Mesenchymal stem cell (in vitro differentiated cells and primary cell): Measurements from ENCODE around the gene COL15A1.
"Not testable (repeated sequence)": the region's sequence is repeated elsewhere in the genome, so short reads cannot be mapped to it uniquely, and the experiment has no call there.

ENCODE experiments used
- DNase-seq: peaks from one replicate; pipeline ENCODE4 v3.0.0-alpha.2; 2013
- H2AFZ ChIP-seq: one replicate; pipeline ENCODE4 v1.6.1; 2013; ENCODE audit warnings: low read depth, mild to moderate bottlenecking, control low read depth, inconsistent platforms, low read length, moderate library complexity
- H2AK5ac ChIP-seq: 2 replicates; pipeline ENCODE4 v1.6.1; 2013; ENCODE audit warnings: low read length, moderate library complexity, mild to moderate bottlenecking, inconsistent platforms; ENCODE audit not compliant: severe bottlenecking
- H2BK120ac ChIP-seq: one replicate; pipeline ENCODE4 v1.6.1; 2013; ENCODE audit warnings: low read depth, mild to moderate bottlenecking, inconsistent platforms, low read length, moderate library complexity
- H2BK12ac ChIP-seq, 2 experiments: one replicate each; pipeline ENCODE4 v1.6.1; 2013; ENCODE audit warnings: inconsistent platforms in 2 of 2, low read length in 2 of 2, mild to moderate bottlenecking in 2 of 2, moderate library complexity in 2 of 2, control low read depth in 1 of 2
- H2BK15ac ChIP-seq: one replicate; pipeline ENCODE4 v1.6.1; 2013; ENCODE audit warnings: mild to moderate bottlenecking, low read depth, inconsistent platforms; ENCODE audit not compliant: poor library complexity, severe bottlenecking
- H2BK5ac ChIP-seq: 2 replicates; pipeline ENCODE4 v1.6.1; 2013; ENCODE audit warnings: low read depth, mild to moderate bottlenecking, low read length, control low read depth, inconsistent platforms; ENCODE audit not compliant: poor library complexity, severe bottlenecking
- H3K14ac ChIP-seq, 2 experiments: one replicate each; pipeline ENCODE4 v1.6.1; 2013; ENCODE audit warnings: inconsistent platforms in 2 of 2, low read length in 2 of 2, control low read depth in 1 of 2, mild to moderate bottlenecking in 1 of 2, moderate library complexity in 1 of 2
- H3K18ac ChIP-seq, 2 experiments: one replicate each; pipeline ENCODE4 v1.6.1; 2013; ENCODE audit warnings: inconsistent platforms in 2 of 2, low read length in 2 of 2, control low read depth in 1 of 2, low read depth in 1 of 2, mild to moderate bottlenecking in 1 of 2
- H3K23ac ChIP-seq, 2 experiments: one replicate each; pipeline ENCODE4 v1.6.1; 2013; ENCODE audit warnings: inconsistent platforms in 2 of 2, low read length in 2 of 2, mild to moderate bottlenecking in 2 of 2, moderate library complexity in 2 of 2, control low read depth in 1 of 2
- H3K27ac ChIP-seq: 2 replicates; pipeline ENCODE4 v1.5.1; 2013; ENCODE audit warnings: mild to moderate bottlenecking, moderate library complexity, low read length, control low read depth, inconsistent platforms; ENCODE audit not compliant: poor library complexity, severe bottlenecking
- H3K27me3 ChIP-seq, 2 experiments: 2 replicates each; pipeline versions ENCODE4 v1.6.1 to v1.7.0; 2013; ENCODE audit warnings: low read length in 2 of 2, mild to moderate bottlenecking in 2 of 2, moderate library complexity in 2 of 2, control low read depth in 1 of 2, inconsistent platforms in 1 of 2; ENCODE audit not compliant: control insufficient read depth in 1 of 2, insufficient read depth in 1 of 2
- H3K36me3 ChIP-seq, 2 experiments: 2 replicates each; pipeline versions ENCODE4 v1.6.1 to v1.7.0; 2013; ENCODE audit warnings: low read length in 2 of 2, control low read depth in 1 of 2, inconsistent platforms in 1 of 2, low read depth in 1 of 2, mild to moderate bottlenecking in 1 of 2; ENCODE audit not compliant: insufficient read depth in 2 of 2, control insufficient read depth in 1 of 2
- H3K4ac ChIP-seq, 2 experiments: one replicate each; pipeline ENCODE4 v1.6.1; 2013; ENCODE audit warnings: inconsistent platforms in 2 of 2, low read length in 2 of 2, mild to moderate bottlenecking in 2 of 2, moderate library complexity in 2 of 2, control low read depth in 1 of 2, low read depth in 1 of 2
- H3K4me1 ChIP-seq: 2 replicates; pipeline ENCODE4 v1.6.1; 2013; ENCODE audit warnings: low read depth, low read length, control low read depth; ENCODE audit not compliant: control insufficient read depth, insufficient read depth
- H3K4me2 ChIP-seq: 2 replicates; pipeline ENCODE4 v1.6.1; 2013; ENCODE audit warnings: low read length, mild to moderate bottlenecking, inconsistent platforms; ENCODE audit not compliant: poor library complexity, severe bottlenecking
- H3K4me3 ChIP-seq, 2 experiments: 2 replicates each; pipeline versions ENCODE4 v1.5.1 to v1.7.0; 2013; ENCODE audit warnings: low read length in 2 of 2, mild to moderate bottlenecking in 2 of 2, control low read depth in 1 of 2, low read depth in 1 of 2; ENCODE audit not compliant: insufficient read depth in 1 of 2
- H3K79me1 ChIP-seq: replicated peaks from 2 replicates; pipeline ENCODE4 v1.6.1; 2013; ENCODE audit warnings: mild to moderate bottlenecking, control low read depth, low read length, inconsistent platforms; ENCODE audit not compliant: poor library complexity, severe bottlenecking
- H3K9ac ChIP-seq: 2 replicates; pipeline ENCODE4 v1.7.0; 2013; ENCODE audit warnings: mild to moderate bottlenecking, low read length, moderate library complexity
- H3K9me3 ChIP-seq: 2 replicates; pipeline ENCODE4 v1.7.0; 2013; ENCODE audit warnings: mild to moderate bottlenecking, low read length; ENCODE audit not compliant: control insufficient read depth
- H4K8ac ChIP-seq: one replicate; pipeline ENCODE4 v1.6.1; 2013; ENCODE audit warnings: inconsistent platforms, mild to moderate bottlenecking, low read length, moderate library complexity
- H4K91ac ChIP-seq: one replicate; pipeline ENCODE4 v1.6.1; 2013; ENCODE audit warnings: mild to moderate bottlenecking, low read length, inconsistent platforms
- WGBS: methylation state at CpG from one replicate; pipeline ENCODE4 v1.1.7; 2013; ENCODE audit warnings: mixed read lengths; 5-methylcytosine and 5-hydroxymethylcytosine counted together

Gene COL15A1

DNA sequence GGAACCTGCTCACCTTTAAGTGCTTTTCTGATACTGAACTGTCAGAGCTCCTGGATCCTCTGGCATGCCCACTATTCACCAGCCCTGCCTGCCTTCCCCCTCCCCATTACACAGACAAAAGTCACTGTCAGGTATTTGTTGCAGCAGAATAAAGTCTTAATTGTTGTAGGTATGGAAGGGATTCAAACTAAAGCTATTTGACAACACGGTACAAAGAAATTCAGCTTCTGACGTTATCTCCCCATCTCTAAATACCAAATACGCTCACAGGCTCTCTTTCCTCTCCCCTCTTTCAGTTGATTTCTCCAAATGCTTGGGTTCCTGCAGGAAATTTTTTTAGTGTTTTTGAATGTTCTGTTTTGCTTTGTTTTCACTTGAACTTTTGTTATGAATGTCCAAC is 151.9 kb downstream of the COL15A1 start:
- Histone ChIP-seq H4K91ac (peak overlapping the region; percentile 2), H3K36me3 (no peaks in the 10 kb centered on the region), H2AK5ac (no peak overlapping the region), H3K4me2 (no peak overlapping the region), H2BK120ac (no peak overlapping the region), H2BK15ac (no peak overlapping the region), H3K79me1 (no peaks in the 10 kb centered on the region), H3K27ac (no peak overlapping the region), H3K27me3 (peaks cover 0 to 24% of the 10 kb centered on the region in 2 experiments), H2AFZ (no peak overlapping the region), H3K4me1 (no peaks in the 10 kb centered on the region), H3K4me3 (no peak overlapping the region), H3K9me3 (peaks cover 4% of the 10 kb centered on the region), H3K4ac (no peak overlapping the region), H2BK5ac (no peak overlapping the region), H4K8ac (peak overlapping the region; percentile 48), H3K23ac (no peak overlapping the region), H3K18ac (no peak overlapping the region), H3K14ac (no peak overlapping the region), H3K9ac (no peak overlapping the region), H2BK12ac (no peak overlapping the region)
- DNase-seq: no peak
- WGBS: no CpG with 5 or more reads among the region's 3 CpGs

DNA sequence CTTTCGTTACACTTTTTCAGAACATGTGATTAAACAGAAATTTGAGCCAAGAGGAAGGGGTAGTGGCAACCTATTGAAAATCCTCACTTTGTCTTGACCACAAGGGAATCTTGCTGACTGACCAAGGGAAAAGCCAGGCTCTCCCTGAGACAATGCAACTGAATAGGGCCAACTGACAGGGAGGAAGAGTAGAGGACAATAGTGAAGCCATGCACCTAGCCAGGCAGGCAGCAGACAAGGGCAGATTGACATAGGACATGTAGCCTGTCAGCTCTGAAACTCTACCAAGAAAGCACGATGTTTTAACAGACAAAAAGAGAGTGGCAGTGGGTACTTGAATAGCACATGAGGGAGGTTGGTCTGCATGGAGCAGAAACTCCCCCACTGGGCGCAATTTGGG is 152.7 kb downstream of the COL15A1 start:
- Histone ChIP-seq H3K4me3 (no peak overlapping the region), H2AK5ac (no peak overlapping the region), H2BK120ac (no peak overlapping the region), H3K36me3 (no peaks in the 10 kb centered on the region), H3K23ac (no peak overlapping the region), H3K79me1 (no peaks in the 10 kb centered on the region), H3K4me1 (no peaks in the 10 kb centered on the region), H2BK12ac (no peak overlapping the region), H2BK15ac (no peak overlapping the region), H3K27me3 (peaks cover 0 to 24% of the 10 kb centered on the region in 2 experiments), H4K8ac (no peak overlapping the region), H2BK5ac (no peak overlapping the region), H3K9ac (no peak overlapping the region), H3K14ac (no peak overlapping the region), H2AFZ (peak overlapping the region; percentile 74), H4K91ac (no peak overlapping the region), H3K4ac (no peak overlapping the region), H3K4me2 (no peak overlapping the region), H3K27ac (no peak overlapping the region), H3K9me3 (peaks cover 4% of the 10 kb centered on the region), H3K18ac (peak overlapping the region in 1 of 2 experiments; percentile 35)
- 97% methylated on average over 3 of the region's 3 CpGs for WGBS
- DNase-seq: no peak

DNA sequence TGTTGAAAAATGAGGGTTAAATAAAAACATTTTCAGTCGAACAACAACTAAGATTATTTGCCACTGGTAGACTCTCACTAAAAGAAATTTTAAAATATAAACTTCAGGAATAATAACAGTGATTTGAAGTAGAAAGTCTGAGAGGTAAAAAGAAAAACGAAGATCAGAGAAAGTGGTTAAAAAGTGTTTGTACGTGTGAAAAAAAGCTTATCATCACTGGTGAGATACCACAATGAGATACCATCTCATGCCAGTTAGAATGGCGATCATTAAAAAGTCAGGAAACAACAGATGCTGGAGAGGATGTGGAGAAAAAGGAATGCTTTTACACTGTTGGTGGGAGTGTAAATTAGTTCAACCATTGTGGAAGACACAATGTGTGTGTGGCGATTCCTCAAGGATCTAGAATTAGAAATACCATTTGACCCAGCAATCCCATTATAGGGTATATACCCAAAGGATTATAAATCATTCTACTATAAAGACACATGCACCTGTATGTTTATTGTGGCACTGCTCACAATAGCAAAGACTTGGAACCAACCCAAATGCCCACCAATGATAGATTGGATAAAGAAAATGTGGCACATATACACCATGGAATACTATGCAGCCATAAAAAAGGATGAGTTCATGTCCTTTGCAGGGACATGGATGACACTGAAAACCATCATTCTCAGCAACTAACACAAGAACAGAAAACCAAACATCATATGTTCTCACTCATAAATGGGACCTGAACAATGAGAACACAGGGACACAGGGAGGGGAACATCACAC is 156.3 kb downstream of the COL15A1 start:
- H3K27ac ChIP-seq, H2BK15ac ChIP-seq, H4K91ac ChIP-seq, H3K9ac ChIP-seq, H3K36me3 ChIP-seq, H2BK120ac ChIP-seq, H3K9me3 ChIP-seq, H2AFZ ChIP-seq, H3K79me1 ChIP-seq, DNase-seq, H3K18ac ChIP-seq, H3K4ac ChIP-seq, H2BK5ac ChIP-seq, H2BK12ac ChIP-seq, H4K8ac ChIP-seq, H2AK5ac ChIP-seq, H3K23ac ChIP-seq, H3K4me3 ChIP-seq, H3K4me2 ChIP-seq, H3K14ac ChIP-seq: not testable (repeated sequence)
- H3K27me3 ChIP-seq: peaks cover 0 to 14% of the 10 kb centered on the region in 2 experiments
- WGBS: 95% methylated on average over 3 of the region's 5 CpGs
- peaks cover 10% of the 10 kb centered on the region for H3K4me1 ChIP-seq

DNA sequence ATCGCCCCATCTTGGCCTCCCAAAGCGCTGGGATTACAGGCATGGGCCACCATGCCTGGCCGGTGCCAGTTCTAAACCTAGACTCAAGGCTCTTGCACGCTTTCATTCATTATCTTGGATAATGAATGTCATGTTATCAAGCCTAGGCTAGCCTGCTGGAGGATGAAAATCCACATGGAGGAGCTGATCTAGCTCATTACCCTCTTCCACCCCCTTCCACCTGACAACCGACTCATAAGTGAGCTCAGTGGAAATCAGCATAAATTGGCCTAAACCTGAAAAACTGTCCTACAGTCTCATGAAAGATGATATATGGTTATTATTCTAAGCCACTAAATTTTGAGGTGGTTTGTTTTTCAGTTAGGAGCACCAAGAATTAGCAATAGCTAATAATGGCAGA is 157.6 kb downstream of the COL15A1 start:
- no peak overlapping the region for H2BK120ac ChIP-seq
- H2BK12ac ChIP-seq: no peak overlapping the region
- H3K27ac ChIP-seq: no peak overlapping the region
- peaks cover 10% of the 10 kb centered on the region for H3K4me1 ChIP-seq
- H3K4me2 ChIP-seq: no peak overlapping the region
- H2AFZ ChIP-seq: no peak overlapping the region
- H2BK15ac ChIP-seq: no peak overlapping the region
- H3K4ac ChIP-seq: no peak overlapping the region
- no peak overlapping the region for H4K91ac ChIP-seq
- H3K18ac ChIP-seq: no peak overlapping the region
- H3K27me3 ChIP-seq: peaks cover 0 to 3% of the 10 kb centered on the region in 2 experiments
- no peaks in the 10 kb centered on the region for H3K36me3 ChIP-seq
- WGBS: 95% methylated on average over 4 of the region's 5 CpGs
- peaks cover 4% of the 10 kb centered on the region for H3K9me3 ChIP-seq
- no peak overlapping the region for H4K8ac ChIP-seq
- no peak overlapping the region for H3K9ac ChIP-seq
- H3K79me1 ChIP-seq: no peaks in the 10 kb centered on the region
- no peak overlapping the region for H2BK5ac ChIP-seq
- H3K14ac ChIP-seq: no peak overlapping the region
- no peak for DNase-seq
- peak overlapping the region; percentile 33 for H2AK5ac ChIP-seq
- H3K23ac ChIP-seq: no peak overlapping the region
- no peak overlapping the region for H3K4me3 ChIP-seq
